ENCODE results near the gene GIGYF2.

Gene GIGYF2

GRCh38 chr2:232893834-232894233 is 196.7 kb downstream of the GIGYF2 start:
- DNase-seq (ENCODE audit: low spot score), result no peak
- no peak for TF ChIP-seq CTCF (IDR thresholded peaks at IDR 0.05; ENCODE audit: extremely low read depth, missing control alignments)

- no peak for TF ChIP-seq CTCF (IDR thresholded peaks at IDR 0.05; ENCODE audit: extremely low read depth, missing control alignments)
- DNase-seq (ENCODE audit: low spot score), result no peak
Measured at GRCh38 chr2:232894251-232894650, 197.1 kb downstream of the GIGYF2 start.

- no peak for TF ChIP-seq CTCF (IDR thresholded peaks at IDR 0.05; ENCODE audit: extremely low read depth, missing control alignments)
- DNase-seq (ENCODE audit: low spot score), result no peak
Measured at GRCh38 chr2:232894746-232895145, 197.6 kb downstream of the GIGYF2 start.

- no peak for TF ChIP-seq CTCF (IDR thresholded peaks at IDR 0.05; ENCODE audit: extremely low read depth, missing control alignments)
- DNase-seq (ENCODE audit: low spot score), result no peak
Measured at GRCh38 chr2:232896111-232896510, 199.0 kb downstream of the GIGYF2 start.

GRCh38 chr2:232896720-232897597 is 199.8 kb downstream of the GIGYF2 start:
- DNase-seq (ENCODE audit: low spot score), result no peak
- no peak for TF ChIP-seq CTCF (IDR thresholded peaks at IDR 0.05; ENCODE audit: extremely low read depth, missing control alignments)

- no peak for TF ChIP-seq CTCF (IDR thresholded peaks at IDR 0.05; ENCODE audit: extremely low read depth, missing control alignments)
- DNase-seq (ENCODE audit: low spot score), result no peak
Measured at GRCh38 chr2:232897598-232898408, 200.7 kb downstream of the GIGYF2 start.
